ENCODE measurements around the gene MIPOL1. TPM values are rescaled to one million over a fixed set of nuclear protein-coding genes. Genes with fewer than 3 reads are reported as not detected.

MIPOL1 gene
- total RNA-seq, 1 donor from 2014 or later: 24.8 TPM

GRCh38 chr14:37401093-37401492 lies 203.4 kb downstream of the MIPOL1 start:
- Histone ChIP-seq H3K9me3 (no peaks in the 10 kb centered on the region), H3K4me1 (no peaks in the 10 kb centered on the region), H3K27me3 (no peaks in the 10 kb centered on the region), H3K27ac (no peak overlapping the region), H3K36me3 (no peaks in the 10 kb centered on the region), H3K4me3 (no peak overlapping the region)
- DNase-seq (ENCODE audit: extremely low spot score in 2 of 2): no peak
- intact Hi-C loops (cut with DNase I): no loop called here
- TF ChIP-seq CTCF (IDR thresholded peaks at IDR 0.05) (no peak), POLR2A (IDR thresholded peaks at IDR 0.05) (no peak), POLR2AphosphoS5 (IDR thresholded peaks at IDR 0.05; ENCODE audit: insufficient read depth in 1 of 2, low read depth in 1 of 2) (no peak)

GRCh38 chr14:37403626-37404025 lies 205.9 kb downstream of the MIPOL1 start:
- Histone ChIP-seq H3K27ac (no peak overlapping the region), H3K36me3 (no peaks in the 10 kb centered on the region), H3K4me1 (no peaks in the 10 kb centered on the region), H3K9me3 (no peaks in the 10 kb centered on the region), H3K27me3 (no peaks in the 10 kb centered on the region), H3K4me3 (no peak overlapping the region)
- TF ChIP-seq CTCF (IDR thresholded peaks at IDR 0.05) (no peak), POLR2A (IDR thresholded peaks at IDR 0.05) (no peak), POLR2AphosphoS5 (IDR thresholded peaks at IDR 0.05; ENCODE audit: insufficient read depth in 1 of 2, low read depth in 1 of 2) (no peak)
- intact Hi-C loops (cut with DNase I): no loop called here
- DNase-seq (ENCODE audit: extremely low spot score in 2 of 2): no peak

- intact Hi-C loops (cut with DNase I): no loop called here
Observed at GRCh38 chr14:37406095-37406494, 208.4 kb downstream of the MIPOL1 start.

GRCh38 chr14:37411079-37411735 lies 213.5 kb downstream of the MIPOL1 start:
- TF ChIP-seq POLR2A (IDR thresholded peaks at IDR 0.05) (no peak), CTCF (IDR thresholded peaks at IDR 0.05) (no peak), POLR2AphosphoS5 (IDR thresholded peaks at IDR 0.05; ENCODE audit: insufficient read depth in 1 of 2, low read depth in 1 of 2) (no peak)
- no peaks in the 10 kb centered on the region for H3K27me3 ChIP-seq
- no peaks in the 10 kb centered on the region for H3K4me1 ChIP-seq
- intact Hi-C loops (cut with DNase I): no loop called here
- no peaks in the 10 kb centered on the region for H3K36me3 ChIP-seq
- no peaks in the 10 kb centered on the region for H3K9me3 ChIP-seq
- no peak for DNase-seq (ENCODE audit: extremely low spot score in 2 of 2)
- H3K4me3 ChIP-seq: no peak overlapping the region
- no peak overlapping the region for H3K27ac ChIP-seq

More at GRCh38 chr14:37406095-37406494, 208.4 kb downstream of the MIPOL1 start:
- TF ChIP-seq POLR2AphosphoS5 (IDR thresholded peaks at IDR 0.05; ENCODE audit: insufficient read depth in 1 of 2, low read depth in 1 of 2) (no peak), CTCF (IDR thresholded peaks at IDR 0.05) (no peak), POLR2A (IDR thresholded peaks at IDR 0.05) (no peak)
- no peak overlapping the region for H3K27ac ChIP-seq
- no peaks in the 10 kb centered on the region for H3K4me1 ChIP-seq
- no peaks in the 10 kb centered on the region for H3K36me3 ChIP-seq
- H3K9me3 ChIP-seq: no peaks in the 10 kb centered on the region
- no peak for DNase-seq (ENCODE audit: extremely low spot score in 2 of 2)
- H3K27me3 ChIP-seq: no peaks in the 10 kb centered on the region
- H3K4me3 ChIP-seq: no peak overlapping the region

GRCh38 chr14:37413050-37413449 lies 215.3 kb downstream of the MIPOL1 start:
- Histone ChIP-seq H3K4me3 (no peak overlapping the region), H3K27me3 (no peaks in the 10 kb centered on the region), H3K4me1 (no peaks in the 10 kb centered on the region), H3K36me3 (no peaks in the 10 kb centered on the region), H3K9me3 (no peaks in the 10 kb centered on the region), H3K27ac (no peak overlapping the region)
- intact Hi-C loops (cut with DNase I): no loop called here
- no peak for DNase-seq (ENCODE audit: extremely low spot score in 2 of 2)
- TF ChIP-seq POLR2AphosphoS5 (IDR thresholded peaks at IDR 0.05; ENCODE audit: insufficient read depth in 1 of 2, low read depth in 1 of 2): no peak
- TF ChIP-seq POLR2A (IDR thresholded peaks at IDR 0.05): no peak
- no peak for TF ChIP-seq CTCF (IDR thresholded peaks at IDR 0.05)

All from vagina (tissue), 2 donors.